GM19035 (cell line): Measurements from ENCODE around the gene RANBP10.
A peak's percentile ranks its signal among the peaks of the same experiment; 100 is the strongest.
"Not testable (repeated sequence)": the region's sequence is repeated elsewhere in the genome, so short reads cannot be mapped to it uniquely, and the experiment has no call there.

Source experiments
- ATAC-seq: cut with Tn5 transposase; IDR thresholded peaks from one replicate; pipeline ENCODE4 v1.9.1; 2021; ENCODE audit not compliant: unreplicated experiment

The RANBP10 gene

GRCh38 chr16:67806428-67807147 is at the start of gene RANBP10, which contains the start of gene TSNAXIP1:
Gene RANBP10 (minus strand): TSS chr16:67806560. CDS start chr16:67806536, 24 bp downstream.
Gene TSNAXIP1 (plus strand): TSS chr16:67806889. CDS start chr16:67807150, 261 bp downstream.
- ATAC-seq, result peak; percentile 88

GRCh38 chr16:67855789-67856188 is 49.4 kb upstream of the RANBP10 start:
- ATAC-seq, result no peak

- no peak for ATAC-seq
Observed at GRCh38 chr16:67853670-67854069, 47.3 kb upstream of the RANBP10 start.

GRCh38 chr16:67848118-67848517 is 41.8 kb upstream of the RANBP10 start:
- ATAC-seq, result no peak

- peak; percentile 44 for ATAC-seq
Observed at GRCh38 chr16:67847064-67847861, 40.9 kb upstream of the RANBP10 start, which contains the start of gene CENPT. Gene CENPT (minus strand): TSS chr16:67847693. CDS start chr16:67833859, 13,834 bp downstream.

GRCh38 chr16:67846320-67847063 is 40.1 kb upstream of the RANBP10 start, which contains the start of gene NUTF2:
Gene NUTF2 (plus strand): TSS chr16:67846933. CDS start chr16:67865131, 18,198 bp downstream.
- ATAC-seq, result peak; percentile 57

GRCh38 chr16:67846063-67846319 is 39.6 kb upstream of the RANBP10 start:
- ATAC-seq, result no peak

- no peak for ATAC-seq
Observed at GRCh38 chr16:67845291-67846062, 39.1 kb upstream of the RANBP10 start.

GRCh38 chr16:67844497-67844896 is 38.1 kb upstream of the RANBP10 start:
- no peak for ATAC-seq

GRCh38 chr16:67843343-67843765 is 37.0 kb upstream of the RANBP10 start:
- ATAC-seq, result no peak

GRCh38 chr16:67842509-67843342 is 36.4 kb upstream of the RANBP10 start:
- peak; percentile 11 for ATAC-seq

GRCh38 chr16:67841816-67842508 is 35.6 kb upstream of the RANBP10 start, which contains the start of gene THAP11:
Gene THAP11 (plus strand): TSS chr16:67842320. CDS start chr16:67842555, 235 bp downstream.
- peak; percentile 49 for ATAC-seq

- ATAC-seq, result no peak
Observed at GRCh38 chr16:67841198-67841815, 34.9 kb upstream of the RANBP10 start.

GRCh38 chr16:67837811-67838210 is 31.5 kb upstream of the RANBP10 start:
- no peak for ATAC-seq

- ATAC-seq, result not testable (repeated sequence)
Observed at GRCh38 chr16:67837190-67837589, 30.8 kb upstream of the RANBP10 start.

GRCh38 chr16:67834242-67834614 is 27.9 kb upstream of the RANBP10 start:
- ATAC-seq, result no peak

GRCh38 chr16:67833415-67834241 is 27.3 kb upstream of the RANBP10 start:
- ATAC-seq, result peak; percentile 96

GRCh38 chr16:67833030-67833414 is 26.7 kb upstream of the RANBP10 start:
- no peak for ATAC-seq
